HG02840 (cell line): Measurements from ENCODE around the gene C15orf40.
"Not testable (repeated sequence)": the region's sequence is repeated elsewhere in the genome, so short reads cannot be mapped to it uniquely, and the experiment has no call there.

Source experiments
- ATAC-seq: cut with Tn5 transposase; IDR thresholded peaks from one replicate; pipeline ENCODE4 v1.9.1; 2021; ENCODE audit warnings: mild to moderate bottlenecking, moderate library complexity, moderate number of reproducible peaks; ENCODE audit not compliant: unreplicated experiment, low FRiP score

The C15orf40 gene

DNA sequence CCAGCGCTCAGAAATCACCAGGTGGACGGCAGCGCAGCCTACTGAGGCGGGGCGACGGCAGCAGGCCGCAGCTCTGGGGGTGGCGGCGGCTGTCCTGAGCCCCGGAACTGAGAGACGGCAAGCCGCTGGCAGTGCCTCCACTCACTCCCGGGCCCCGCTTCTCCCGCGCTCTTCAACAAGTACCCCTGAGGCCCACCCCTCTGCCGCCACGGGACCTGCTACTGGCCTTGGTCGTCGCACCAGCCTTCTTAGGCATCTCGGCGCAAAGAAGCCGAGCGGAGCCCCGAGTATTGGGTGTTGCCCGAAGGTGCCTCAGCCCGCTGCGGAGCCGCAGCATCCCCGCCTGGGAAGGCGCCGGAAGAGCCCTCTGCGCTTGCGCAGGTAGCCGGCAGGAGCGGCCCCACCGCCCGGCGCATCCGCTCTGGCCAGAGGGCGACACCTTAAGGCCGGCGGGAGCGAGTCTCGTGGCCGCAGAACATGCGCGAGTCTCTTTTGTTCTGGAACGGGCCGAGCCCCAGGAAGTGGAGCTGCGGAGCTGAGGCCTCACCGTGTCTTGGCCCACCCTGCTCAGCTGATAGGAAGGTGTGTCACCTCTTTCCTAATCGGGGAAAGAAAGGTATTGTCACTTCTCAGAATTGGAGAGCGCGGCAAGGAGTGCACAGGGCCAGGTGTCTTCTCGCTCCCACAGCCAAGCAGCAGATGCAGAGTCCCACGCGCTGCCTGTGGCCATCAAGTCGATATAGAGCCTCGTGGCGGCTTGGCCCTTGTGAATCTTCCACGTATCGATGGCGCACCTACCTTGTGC lies at the start of gene C15orf40:
TSS of gene C15orf40 (minus strand) at position 369 of the 805 bp plus-strand sequence. CDS start at position 337, 32 bp downstream.
- ATAC-seq, result peak; percentile 87

DNA sequence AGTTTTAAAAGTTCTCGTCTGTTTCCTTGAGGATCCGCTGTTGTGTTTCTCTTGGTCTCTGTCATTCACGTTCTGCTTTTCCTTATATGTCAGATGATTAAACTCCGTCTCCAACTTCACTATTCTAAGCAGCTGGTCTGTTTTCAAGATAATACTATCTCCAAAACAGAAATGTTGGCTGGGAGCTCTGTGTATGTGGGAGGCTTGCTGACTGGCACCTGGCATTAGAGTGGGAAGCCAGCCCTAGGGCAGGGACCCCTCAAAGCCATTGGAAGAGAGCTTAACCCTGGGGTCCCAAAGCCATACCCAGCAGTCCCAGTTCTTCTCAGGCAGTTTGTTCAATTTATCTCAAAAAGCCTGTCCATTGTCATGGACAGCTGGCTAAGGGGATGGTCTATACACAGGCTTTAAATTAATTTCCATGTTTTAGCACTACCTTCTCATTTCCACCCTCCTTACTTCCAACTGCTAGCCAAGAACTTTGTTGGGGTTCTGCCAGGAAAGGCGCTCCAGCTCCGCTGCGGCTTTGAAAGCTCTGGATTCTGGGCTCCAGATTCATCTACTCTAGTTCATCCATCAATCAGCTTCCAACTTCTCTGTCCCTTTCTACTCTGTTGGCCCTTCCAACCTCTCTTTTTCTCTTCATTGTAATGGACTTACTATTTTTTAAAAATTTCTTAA lies 46.4 kb upstream of the C15orf40 start:
- ATAC-seq, result no peak

DNA sequence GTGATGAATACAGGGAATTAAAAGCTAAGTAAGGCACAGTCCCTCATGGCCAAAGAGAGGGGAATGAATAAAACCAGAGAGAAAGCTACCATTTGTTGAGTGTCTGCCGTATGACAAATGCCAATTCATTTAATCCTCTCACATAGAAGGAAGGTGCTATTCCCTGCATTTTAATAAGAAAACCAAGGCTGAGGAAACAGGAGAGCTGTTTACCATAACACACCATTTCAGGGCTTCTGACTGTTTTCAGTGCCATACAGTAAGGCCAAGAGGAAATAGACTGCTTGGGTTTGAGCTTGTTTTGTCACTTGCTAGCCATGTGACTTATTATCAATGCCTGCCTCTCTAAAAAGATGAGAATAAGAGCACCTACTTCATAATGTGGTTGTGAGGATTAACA lies 45.6 kb upstream of the C15orf40 start:
- ATAC-seq, result no peak

DNA sequence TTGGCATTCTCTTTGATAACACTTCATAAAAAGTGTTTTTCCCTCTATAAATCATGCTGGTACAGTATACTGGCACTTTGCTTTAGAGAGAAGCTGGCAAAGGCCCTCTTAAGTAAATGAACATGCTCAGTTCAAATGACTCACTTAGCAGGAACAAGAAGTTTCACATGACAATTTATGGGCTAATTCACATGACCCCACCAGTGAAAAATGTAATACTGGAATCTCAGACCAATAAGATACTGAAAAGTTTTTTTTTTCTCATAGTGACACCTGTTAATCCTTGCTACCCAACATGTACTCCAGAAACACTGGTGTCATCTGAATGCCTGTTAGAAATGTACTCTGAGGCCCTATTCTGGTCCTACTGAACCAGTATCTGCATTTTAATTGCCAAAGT lies 41.7 kb upstream of the C15orf40 start:
- ATAC-seq, result no peak

DNA sequence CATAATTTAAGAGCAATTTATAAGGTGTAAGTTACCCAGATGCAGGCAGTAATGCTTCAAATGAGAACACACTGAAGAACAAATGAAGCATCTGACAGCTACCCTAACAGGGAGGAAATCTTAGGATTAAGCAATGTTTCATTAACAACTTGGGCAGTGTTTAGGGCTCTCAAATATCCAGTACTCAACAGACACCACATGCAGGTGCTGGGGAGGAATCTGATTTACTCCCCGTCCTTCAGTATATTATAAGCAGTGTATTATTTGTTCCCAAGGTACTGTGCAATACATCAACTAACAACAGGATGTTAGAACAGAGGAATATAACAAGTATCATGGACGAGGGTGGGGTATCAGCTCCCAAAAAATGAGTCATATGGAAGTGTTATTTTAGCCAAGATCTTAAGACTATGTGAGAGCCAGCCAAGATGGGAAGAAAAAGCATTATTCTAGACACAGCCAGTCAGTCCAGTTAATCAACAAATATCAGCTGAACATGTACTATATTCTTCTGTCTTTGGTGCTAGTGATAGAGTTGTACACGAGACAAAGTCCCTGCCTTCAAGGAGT lies 35.2 kb upstream of the C15orf40 start:
- ATAC-seq, result no peak

DNA sequence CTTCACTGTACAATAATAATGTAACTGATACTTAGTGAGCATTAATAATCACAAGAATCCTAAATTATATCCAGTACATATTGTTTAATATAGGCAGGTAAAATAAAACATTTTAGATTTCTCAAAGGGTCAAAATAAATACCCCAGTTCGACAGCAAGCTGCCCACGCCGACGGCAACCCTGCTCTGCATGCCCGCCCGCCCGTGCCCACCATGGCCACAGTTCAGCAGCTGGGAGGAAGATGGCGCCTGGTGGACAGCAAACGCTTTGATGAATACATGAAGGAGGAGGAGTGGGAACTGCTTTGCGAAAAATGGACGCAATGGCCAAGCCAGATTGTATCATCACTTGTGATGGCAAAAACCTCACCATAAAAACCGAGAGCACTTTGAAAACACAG lies 32.7 kb upstream of the C15orf40 start:
- no peak for ATAC-seq

DNA sequence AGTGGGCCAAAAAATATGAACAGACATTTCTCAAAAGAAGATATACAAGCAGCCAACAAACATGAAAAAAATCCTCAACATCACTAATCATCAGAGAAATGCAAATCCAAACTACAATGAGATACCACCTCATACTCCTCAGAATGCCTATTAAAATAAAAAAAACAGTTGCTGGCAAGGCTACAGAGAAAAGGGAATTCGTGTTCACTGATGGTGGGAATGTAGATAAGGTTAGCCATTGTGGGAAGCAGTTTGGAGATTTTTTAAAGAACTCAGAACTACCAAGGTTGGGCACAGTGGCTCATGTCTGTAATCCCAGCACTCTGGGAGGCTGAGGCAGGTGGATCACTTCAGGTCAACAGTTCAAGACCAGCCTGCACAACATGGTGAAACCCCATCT lies 27.8 kb upstream of the C15orf40 start:
- no peak for ATAC-seq

DNA sequence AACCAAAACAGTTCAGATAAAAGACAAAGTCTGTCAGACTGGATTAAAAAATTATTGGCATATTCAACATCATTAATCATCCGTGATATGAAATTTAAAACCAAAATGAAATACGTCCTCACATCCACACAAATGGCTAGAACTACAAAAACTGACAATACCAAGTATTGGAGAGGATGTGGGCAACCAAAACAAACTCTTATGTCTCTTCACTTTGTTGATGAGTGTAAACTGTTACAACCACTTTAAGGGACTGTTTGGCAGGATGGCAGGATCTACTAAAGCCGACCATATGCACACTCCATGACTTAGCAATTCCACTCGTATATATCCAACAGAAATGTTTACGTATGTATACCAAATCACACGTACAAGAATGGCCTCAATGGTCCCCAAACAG lies 24.8 kb upstream of the C15orf40 start:
- ATAC-seq, result no peak

DNA sequence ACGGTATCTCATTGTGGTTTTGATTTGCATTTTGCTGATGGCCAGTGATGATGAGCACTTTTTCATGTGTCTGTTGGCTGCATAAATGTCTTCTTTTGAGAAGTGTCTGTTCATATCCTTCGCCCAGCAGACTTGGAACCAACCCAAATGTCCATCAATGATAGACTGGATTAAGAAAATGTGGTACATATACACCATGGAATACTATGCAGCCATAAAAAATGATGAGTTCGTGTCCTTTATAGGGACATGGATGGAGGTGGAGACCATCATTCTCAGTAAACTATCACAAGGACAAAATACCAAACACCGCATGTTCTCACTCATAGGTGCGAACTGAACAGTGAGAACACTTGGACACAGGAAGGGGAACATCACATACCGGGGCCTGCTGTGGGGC lies 19.8 kb upstream of the C15orf40 start:
- ATAC-seq, result not testable (repeated sequence)

DNA sequence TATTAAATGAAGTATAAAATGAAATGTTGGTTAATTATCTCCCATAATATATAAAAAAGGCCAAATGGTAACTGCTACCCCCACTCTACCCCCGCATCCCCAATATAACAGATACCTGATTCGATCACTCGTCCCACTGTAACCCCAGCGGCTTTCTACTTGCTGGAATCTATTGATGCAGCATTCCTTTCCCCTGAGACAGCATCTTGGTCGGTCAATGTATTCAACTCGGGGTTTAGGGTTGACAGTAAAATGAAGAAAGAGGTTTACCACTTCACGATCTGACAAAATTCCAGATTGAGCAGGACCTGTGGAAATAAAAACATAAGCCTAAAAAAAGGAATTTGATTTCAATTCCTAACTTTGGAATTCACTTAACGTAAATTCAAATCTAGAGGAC lies 18.6 kb upstream of the C15orf40 start:
- ATAC-seq, result no peak

DNA sequence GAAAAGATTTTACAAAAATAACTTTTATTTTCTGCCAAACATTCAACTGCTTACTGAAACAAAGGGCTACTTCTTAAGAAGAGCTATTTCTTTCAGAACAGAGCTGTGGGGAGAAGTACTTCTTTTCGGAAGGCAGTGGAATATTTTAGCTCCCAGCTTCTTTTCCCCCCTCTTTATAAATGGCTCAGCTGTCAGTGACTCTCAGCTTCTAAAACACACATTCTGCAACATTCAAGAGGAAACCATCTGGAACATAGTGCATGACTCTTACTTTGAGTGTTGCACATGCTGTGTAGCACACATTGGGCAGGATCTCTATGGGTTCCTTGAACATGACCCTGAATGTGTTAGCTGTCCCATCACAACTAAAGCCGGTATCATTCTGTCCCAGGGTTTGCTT lies 7.0 kb upstream of the C15orf40 start:
- ATAC-seq, result no peak

DNA sequence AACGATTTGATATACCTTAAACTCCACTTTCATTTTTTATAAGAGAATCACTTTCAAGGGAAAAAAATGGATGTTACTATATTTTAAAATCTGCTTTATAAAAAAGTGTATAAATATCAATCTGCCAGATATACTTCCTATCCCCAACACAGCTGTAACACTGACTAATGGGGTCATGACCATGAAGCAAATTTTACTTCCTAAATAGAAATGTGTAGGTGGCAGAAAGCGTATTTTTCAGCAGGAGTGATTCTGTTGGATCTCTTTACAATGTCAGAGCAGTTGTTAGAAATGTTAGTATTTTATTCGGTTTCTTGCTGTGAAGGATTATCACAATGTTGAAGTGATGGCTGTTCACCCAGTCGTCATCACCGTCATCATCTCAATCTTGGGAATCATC lies 5.5 kb upstream of the C15orf40 start:
- ATAC-seq, result no peak

DNA sequence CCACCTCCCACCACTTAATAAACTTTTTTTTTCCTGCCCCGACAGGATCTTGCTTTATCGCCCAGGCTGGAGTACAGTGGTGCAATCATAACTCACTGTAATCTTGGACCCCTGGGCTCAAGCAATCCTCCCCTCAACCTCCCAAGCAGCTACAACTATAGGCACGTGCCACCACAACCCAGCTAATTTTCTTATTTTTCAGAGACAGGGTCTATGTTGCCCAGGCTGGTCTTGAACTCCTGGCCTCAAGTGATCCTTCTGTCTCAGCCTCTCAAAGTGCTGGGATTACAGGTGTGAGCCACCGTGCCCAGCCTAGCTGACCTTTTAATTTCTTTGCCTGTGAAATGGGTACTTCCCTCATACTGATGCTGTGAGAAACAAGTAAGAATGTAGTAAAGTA lies 3.9 kb upstream of the C15orf40 start:
- ATAC-seq, result no peak

DNA sequence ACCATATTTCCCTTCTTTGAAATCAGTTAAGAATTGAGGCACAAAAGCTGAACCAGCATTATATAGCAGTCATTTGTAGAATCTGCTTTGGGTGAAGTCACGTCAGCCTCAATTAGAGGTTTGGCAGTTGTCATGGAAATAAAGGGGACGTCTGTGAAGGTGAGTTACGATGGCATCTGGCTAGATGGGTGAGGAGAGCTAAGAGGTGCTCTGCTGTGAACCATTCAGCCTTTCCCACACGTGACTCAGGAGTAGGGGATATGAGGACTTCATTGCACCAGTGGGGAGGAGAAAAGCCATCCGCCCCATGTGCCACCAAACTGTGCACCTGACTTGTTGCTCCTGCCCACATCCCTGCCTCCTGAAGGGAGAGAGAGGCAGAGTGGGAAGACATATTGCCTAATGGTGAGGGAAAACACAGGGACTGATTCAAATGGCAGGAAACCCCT lies 2.8 kb upstream of the C15orf40 start:
- ATAC-seq, result no peak

DNA sequence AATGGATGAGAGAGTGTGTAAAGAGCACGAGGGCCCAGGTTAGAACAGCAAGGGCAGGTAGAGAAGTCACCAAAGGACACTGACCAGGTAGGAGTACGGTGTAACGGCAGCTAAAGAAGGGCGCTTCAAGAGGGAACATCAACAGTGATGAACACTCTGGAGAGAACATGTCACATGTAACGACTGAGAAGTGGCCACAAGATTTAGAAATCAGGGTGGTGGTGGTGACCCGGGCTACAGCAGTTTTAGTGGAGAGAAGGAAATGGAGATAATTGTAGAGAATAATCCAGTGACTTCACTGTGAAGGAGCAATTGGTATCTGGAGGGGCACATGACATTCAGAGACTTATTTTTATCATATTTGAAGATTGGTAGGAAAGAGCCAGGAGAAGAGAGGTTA lies 1.2 kb upstream of the C15orf40 start:
- ATAC-seq, result no peak

DNA sequence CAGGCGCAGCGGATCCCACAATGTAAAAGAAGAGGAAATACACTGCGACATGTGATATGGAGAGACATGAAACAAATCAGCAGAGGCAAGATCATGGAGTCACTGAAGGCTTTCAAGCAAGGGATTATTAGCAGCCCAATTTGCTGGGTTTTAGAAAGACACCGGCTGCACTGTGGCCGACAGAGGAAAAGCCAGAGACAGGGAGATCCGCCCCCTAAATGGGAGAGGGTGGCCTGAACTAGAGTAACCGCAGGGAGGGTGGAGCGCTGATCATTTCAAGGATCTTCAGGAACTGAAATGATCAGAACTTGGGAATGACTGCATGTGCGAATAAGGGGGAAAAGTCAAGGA lies 612 bp upstream of the C15orf40 start:
- ATAC-seq, result no peak

DNA sequence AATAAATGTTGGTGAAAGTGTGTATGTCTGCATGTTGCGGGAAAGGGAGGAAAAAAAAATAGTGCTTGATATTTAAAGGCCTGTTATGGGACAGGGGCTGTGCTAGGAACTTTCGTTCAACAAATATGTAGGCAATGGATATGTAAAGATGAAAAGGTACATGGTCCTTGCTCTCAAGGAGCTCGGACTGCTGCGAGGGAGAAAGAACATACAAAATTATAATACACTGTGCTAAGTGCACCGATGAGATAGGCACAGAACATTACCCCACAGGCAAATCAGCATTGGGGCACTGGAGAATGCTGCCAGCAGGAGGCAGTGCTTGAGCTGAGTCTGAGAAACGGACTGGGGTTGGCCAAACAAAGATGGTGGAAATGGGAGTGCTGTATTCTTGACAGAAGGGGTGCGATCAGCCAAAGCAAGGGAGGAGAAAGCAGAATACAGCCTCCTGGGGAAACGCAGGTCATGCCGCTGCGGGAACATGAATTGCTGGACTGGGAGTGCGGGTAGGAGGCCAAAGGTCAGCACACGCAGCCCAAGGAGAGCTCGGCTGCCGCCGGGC lies 649 bp downstream of the C15orf40 start:
- peak; percentile 50 for ATAC-seq

DNA sequence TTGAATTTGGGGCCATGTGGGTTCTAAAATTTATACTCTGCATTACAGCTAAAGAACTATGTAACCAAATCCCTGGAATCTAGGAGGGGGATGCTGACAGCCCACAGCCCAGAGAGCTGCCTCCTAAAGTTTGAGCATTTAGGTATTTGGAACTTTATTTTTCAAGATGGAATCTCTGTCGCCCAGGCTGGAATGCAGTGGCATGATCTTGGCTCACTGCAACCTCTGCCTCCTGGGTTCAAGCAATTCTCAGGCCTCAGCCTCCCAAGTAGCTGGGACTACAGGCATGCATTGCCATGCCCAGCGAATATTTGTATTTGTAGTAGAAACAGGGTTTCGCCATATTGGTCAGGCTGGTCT lies 10.8 kb downstream of the C15orf40 start:
- ATAC-seq, result not testable (repeated sequence)

DNA sequence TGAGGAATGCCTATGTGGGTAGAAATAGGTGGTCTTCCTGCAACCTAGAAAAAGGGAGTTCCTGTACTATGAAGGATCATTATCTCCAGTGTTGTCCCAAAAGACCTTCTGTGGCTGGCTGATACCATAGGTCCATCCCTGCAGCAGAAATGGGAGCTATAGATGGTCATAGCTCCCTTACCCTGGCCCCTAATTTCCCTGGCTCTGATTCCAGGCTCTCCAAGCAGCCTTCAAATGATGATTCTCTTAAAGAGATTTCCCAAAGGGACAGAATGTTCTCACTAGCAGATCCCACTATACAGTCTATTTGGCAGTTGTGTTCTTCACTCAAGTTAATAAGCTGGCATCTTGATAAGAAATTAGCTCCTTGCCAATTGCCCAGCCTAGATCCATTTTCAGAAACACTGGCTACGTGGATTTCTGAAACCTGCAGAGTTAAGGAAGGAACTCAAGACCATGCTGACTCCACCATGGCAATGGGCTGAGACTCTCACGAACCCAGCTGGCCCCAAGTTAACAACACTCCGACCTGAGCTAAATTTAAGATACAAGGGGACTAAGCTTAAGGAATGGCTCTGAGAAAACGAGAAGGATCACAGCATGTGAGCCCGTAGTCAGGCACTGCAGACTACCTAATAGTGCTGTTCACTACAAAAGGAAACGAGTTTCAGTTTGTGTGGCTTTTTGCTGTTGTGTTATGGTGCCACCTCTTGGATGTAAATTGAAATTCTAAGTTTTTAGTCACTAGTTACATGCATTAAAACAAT lies 11.4 kb downstream of the C15orf40 start:
- ATAC-seq, result no peak

DNA sequence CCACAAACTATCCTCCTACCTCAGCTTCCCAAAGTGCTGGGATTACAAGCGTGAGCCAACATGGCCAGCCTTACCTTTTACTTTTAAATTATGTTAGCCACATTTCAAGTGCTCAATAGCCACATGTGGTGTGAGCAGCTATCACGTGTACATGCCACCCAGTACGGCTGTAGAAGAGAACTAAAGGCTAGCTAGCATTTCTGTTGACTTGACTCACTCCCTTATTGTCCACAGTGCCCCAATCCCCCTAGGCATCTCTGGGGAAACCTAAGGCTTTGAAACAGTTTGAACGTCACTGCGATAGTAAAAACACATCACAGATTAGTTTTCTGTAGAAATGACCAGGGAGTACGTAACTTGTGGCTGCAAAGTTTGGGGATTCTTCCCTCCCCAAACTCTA lies 12.0 kb downstream of the C15orf40 start:
- no peak for ATAC-seq

DNA sequence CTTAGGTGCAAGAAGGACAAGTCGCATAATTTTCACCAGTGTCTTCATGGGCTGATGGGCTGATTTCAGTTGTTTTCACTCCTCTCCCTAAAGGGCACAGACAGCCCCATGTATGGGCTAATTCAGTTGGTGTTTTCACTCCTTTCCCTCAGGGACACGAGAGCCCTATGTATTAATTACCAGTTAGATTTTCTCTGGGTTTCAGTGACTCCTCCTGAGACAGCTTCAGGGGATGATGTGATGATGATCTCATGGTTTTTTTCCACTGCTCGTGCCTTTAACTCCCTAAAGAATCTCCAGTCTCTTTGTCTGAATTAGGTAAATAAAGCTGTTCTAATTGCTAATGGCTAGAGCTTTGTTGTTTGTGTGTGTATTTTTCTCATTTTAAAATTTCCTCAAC lies 15.5 kb downstream of the C15orf40 start:
- no peak for ATAC-seq
